Ovary (tissue), 9 donors: ENCODE results near the gene DAPK1. TPM values are rescaled to one million over a fixed set of nuclear protein-coding genes. Genes with fewer than 3 reads are reported as not detected.

ENCODE experiments used
- DNase-seq, 5 donors: peaks; one replicate each; pipeline ENCODE4 v3.0.0-alpha.2; 2019 to 2020
- H3K27ac ChIP-seq, 2 donors: fragments of 200-600 bp; one replicate each; pipeline versions ENCODE4 v1.5.1 to v1.8.0; 2019 to 2022
- H3K27me3 ChIP-seq: fragments of 200-600 bp; one replicate; pipeline ENCODE4 v1.8.0; 2022
- H3K36me3 ChIP-seq: fragments of 200-600 bp; sonication (generic); one replicate; pipeline ENCODE4 v1.5.1; 2019
- H3K4me1 ChIP-seq: one replicate; pipeline ENCODE4 v1.8.1; 2013; ENCODE audit warnings: mild to moderate bottlenecking, moderate library complexity; ENCODE audit not compliant: insufficient read depth
- H3K4me3 ChIP-seq: fragments of 200-600 bp; sonication (generic); one replicate; pipeline ENCODE4 v1.5.1; 2017
- H3K9me3 ChIP-seq, 2 donors: fragments of 200-600 bp in 1 of 2; sonication (generic) in 1 of 2; one replicate each; pipeline versions ENCODE4 v1.5.1 to v1.8.1; 2013 to 2019; ENCODE audit warnings: mild to moderate bottlenecking in 1 of 2, moderate library complexity in 1 of 2
- EP300 ChIP-seq: sonication (generic); formaldehyde crosslinking; IDR thresholded peaks from one replicate; pipeline ENCODE4 v1.6.1; 2017; ENCODE audit warnings: antibody characterized with exemption
- POLR2A ChIP-seq: fragments of 450-650 bp; IDR thresholded peaks from one replicate; pipeline ENCODE4 v1.6.1; 2017; ENCODE audit warnings: antibody characterized with exemption, mild to moderate bottlenecking, moderate library complexity
- WGBS, 3 donors: extraction: QIAGEN DNeasy Blood & Tissue Kit in 1 of 3; methylation state at CpG; one replicate each; pipeline versions ENCODE4 v1.1.5 to v1.1.7; 2013 to 2017; 5-methylcytosine and 5-hydroxymethylcytosine counted together
- intact Hi-C, 4 donors: fragments of 100-400 bp; cut with DNase I; formaldehyde crosslinking; loops; one replicate each; pipeline versions ENCODE4 v1.11.0 to v1.15.1; 2022 to 2023
- polyA plus RNA-seq, 2 donors: library from polyadenylated mRNA; stranded (reverse); fragments of 200-250 nt in 1 of 2; fragments of 350-450 nt in 1 of 2; fragmentation: Illumina TruSeq in 1 of 2; extraction: RNeasy Lipid Tissue Mini Kit (QIAGEN cat#74804) in 1 of 2; gene quantifications; one replicate each; pipeline ENCODE4 v1.2.3, GENCODE V29; 2013 to 2014
- total RNA-seq, 7 donors: library from RNA; depleted of rRNA in 2 of 7; stranded (reverse); fragments of >200 nt in 2 of 7; fragmentation: NEBNext Ultra II Directional in 3 of 7; extraction: Animal tissue kit (Norgen Biotek cat#: 25700) in 3 of 7; gene quantifications; one replicate each; pipeline versions ENCODE4 v1.1.0 to v1.2.4, GENCODE V29; 2016 to 2023
- TF ChIP-seq, protein P1 (sequence below), 3 donors: fragments of 450-650 bp in 2 of 3; fragments of 200-600 bp in 1 of 3; IDR thresholded peaks; one replicate each; pipeline versions ENCODE4 v1.5.1 to v1.8.0; 2016 to 2022; ENCODE audit warnings: antibody characterized with exemption in 3 of 3, mild to moderate bottlenecking in 1 of 3
- donor health status: DM: no; HTN: no; CAD: no; lungs with moderate emphysema.
- donor health status: DM: no; HTN: no; CAD: no.
- donor health status: Bipolar disorder and iron deficiency.
- donor health status: DM: yes; HTN: yes; CAD: no.
- donor health status: DM: no; HTN: no; CAD: no.
- donor health status: DM: yes; HTN: yes; CAD: no.

Gene DAPK1
- total and polyA plus RNA-seq, 9 donors: 39.3 to 133 (median 89.6) TPM

DNA sequence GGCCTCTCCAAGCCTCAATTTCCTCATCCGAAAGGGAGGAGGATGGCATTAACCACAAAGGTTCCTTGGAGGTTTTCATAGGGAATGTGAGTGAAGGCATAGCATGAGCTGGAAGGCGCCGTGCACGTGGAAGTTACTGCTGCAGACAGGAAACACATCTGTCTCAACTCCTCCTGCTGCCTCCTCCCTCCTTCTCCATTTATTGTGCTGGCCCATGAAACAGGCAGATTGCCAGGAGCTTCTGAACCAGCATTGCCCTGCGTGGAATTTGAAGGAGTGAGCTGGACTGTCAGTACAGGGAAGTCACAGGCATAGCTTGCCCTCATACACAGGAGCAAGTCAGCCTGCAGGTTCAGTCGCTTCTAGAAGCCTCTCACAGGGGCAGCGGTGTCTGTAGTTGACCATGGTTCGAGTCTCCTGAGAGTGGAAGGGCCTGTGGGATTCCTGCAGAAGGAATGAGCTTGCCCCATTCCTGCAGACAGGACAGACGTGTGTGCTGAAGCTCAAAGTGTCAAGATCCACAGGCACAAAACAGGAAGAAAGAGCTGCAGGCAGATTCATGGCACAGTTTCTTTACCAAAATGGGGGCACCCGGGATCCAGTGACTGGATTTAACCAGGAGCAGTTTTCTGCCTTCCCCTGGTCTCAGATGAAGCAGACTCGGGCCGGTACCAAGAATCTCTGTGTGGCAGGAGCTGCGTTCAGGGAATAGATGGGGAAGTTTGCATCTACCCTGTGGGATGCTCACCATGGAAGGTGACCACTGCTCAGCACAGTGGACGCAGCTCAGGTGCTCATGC is 179.5 kb downstream of the DAPK1 start:
- 75 to 82% (median 81%) methylated on average over 14 of the region's 14 CpGs for WGBS, 3 donors
- no peaks in the 10 kb centered on the region for H3K9me3 ChIP-seq
- no peak overlapping the region for H3K27ac ChIP-seq
- intact Hi-C loops: loop anchor here in 2 of 4 donors (10.0 kb wide), 1 partner anchor 138 kb away; no protein-coding TSS in a partner anchor
- no peak overlapping the region for H3K4me3 ChIP-seq
- TF ChIP-seq EP300 (no peak), POLR2A (no peak)
- TF ChIP-seq, protein P1, sequence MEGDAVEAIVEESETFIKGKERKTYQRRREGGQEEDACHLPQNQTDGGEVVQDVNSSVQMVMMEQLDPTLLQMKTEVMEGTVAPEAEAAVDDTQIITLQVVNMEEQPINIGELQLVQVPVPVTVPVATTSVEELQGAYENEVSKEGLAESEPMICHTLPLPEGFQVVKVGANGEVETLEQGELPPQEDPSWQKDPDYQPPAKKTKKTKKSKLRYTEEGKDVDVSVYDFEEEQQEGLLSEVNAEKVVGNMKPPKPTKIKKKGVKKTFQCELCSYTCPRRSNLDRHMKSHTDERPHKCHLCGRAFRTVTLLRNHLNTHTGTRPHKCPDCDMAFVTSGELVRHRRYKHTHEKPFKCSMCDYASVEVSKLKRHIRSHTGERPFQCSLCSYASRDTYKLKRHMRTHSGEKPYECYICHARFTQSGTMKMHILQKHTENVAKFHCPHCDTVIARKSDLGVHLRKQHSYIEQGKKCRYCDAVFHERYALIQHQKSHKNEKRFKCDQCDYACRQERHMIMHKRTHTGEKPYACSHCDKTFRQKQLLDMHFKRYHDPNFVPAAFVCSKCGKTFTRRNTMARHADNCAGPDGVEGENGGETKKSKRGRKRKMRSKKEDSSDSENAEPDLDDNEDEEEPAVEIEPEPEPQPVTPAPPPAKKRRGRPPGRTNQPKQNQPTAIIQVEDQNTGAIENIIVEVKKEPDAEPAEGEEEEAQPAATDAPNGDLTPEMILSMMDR (IDR thresholded peaks at IDR 0.05): no peak
- no peak for DNase-seq
- peaks cover 1% of the 10 kb centered on the region for H3K4me1 ChIP-seq
- no peaks in the 10 kb centered on the region for H3K27me3 ChIP-seq
- no peaks in the 10 kb centered on the region for H3K36me3 ChIP-seq

GRCh38 chr9:87677776-87678587 is 180.3 kb downstream of the DAPK1 start:
- TF ChIP-seq EP300: no peak
- TF ChIP-seq, protein P1 (IDR thresholded peaks at IDR 0.05): no peak
- TF ChIP-seq POLR2A: no peak
- peaks cover 1% of the 10 kb centered on the region for H3K4me1 ChIP-seq
- H3K4me3 ChIP-seq: no peak overlapping the region
- no peak for DNase-seq
- 85 to 90% (median 86%) methylated on average over 17 of the region's 17 CpGs for WGBS, 3 donors
- intact Hi-C loops: loop anchor here in 2 of 4 donors (10.0 kb wide), 1 partner anchor 137 kb away; no protein-coding TSS in a partner anchor
- no peaks in the 10 kb centered on the region for H3K27me3 ChIP-seq
- no peak overlapping the region for H3K27ac ChIP-seq
- H3K9me3 ChIP-seq: no peaks in the 10 kb centered on the region
- H3K36me3 ChIP-seq: no peaks in the 10 kb centered on the region

- intact Hi-C loops: loop anchor here in 2 of 4 donors (10.0 kb wide), 1 partner anchor 136 kb away; no protein-coding TSS in a partner anchor
- Histone ChIP-seq H3K27me3 (no peaks in the 10 kb centered on the region), H3K27ac (no peak overlapping the region), H3K36me3 (no peaks in the 10 kb centered on the region), H3K4me3 (no peak overlapping the region), H3K9me3 (no peaks in the 10 kb centered on the region), H3K4me1 (peaks cover 1% of the 10 kb centered on the region)
- TF ChIP-seq EP300: no peak
- TF ChIP-seq POLR2A: no peak
- TF ChIP-seq, protein P1 (IDR thresholded peaks at IDR 0.05): peak; percentile 46 to 65 (median 64)
- peak in 3 of 5 donors; percentile 54 to 75 (median 69) for DNase-seq
- WGBS, 3 donors: 76 to 79% (median 76%) methylated on average over 9 of the region's 9 CpGs
These were observed 181.1 kb downstream of the DAPK1 start for GRCh38 chr9:87678650-87679355.
